Stimulated activated CD8-positive, alpha-beta memory T cell treated with anti-CD3 and anti-CD28 coated beads, Interleukin-4, amount 100 ng/mL, for 4 hours (primary cell): ENCODE results near the gene TUBA1B.

Experiments
- DNase-seq, 2 donors: peaks; one replicate each; pipeline ENCODE4 v3.0.0-alpha.2; 2020; ENCODE audit warnings: low read depth in 2 of 2, low spot score in 1 of 2

Gene TUBA1B

GRCh38 chr12:49091056-49091835, 39.9 kb downstream of the TUBA1B start:
- no peak for DNase-seq

GRCh38 chr12:49089821-49090773, 41.1 kb downstream of the TUBA1B start:
- no peak for DNase-seq

GRCh38 chr12:49088932-49089330, 42.3 kb downstream of the TUBA1B start:
- no peak for DNase-seq

- DNase-seq, result peak; percentile 38 to 49
Observed at GRCh38 chr12:49088150-49088931, 42.9 kb downstream of the TUBA1B start.

- DNase-seq, result no peak
Observed at GRCh38 chr12:49086116-49086515, 45.1 kb downstream of the TUBA1B start.

- DNase-seq, result no peak
Observed at GRCh38 chr12:49084438-49084837, 46.8 kb downstream of the TUBA1B start.

- DNase-seq, result no peak
Observed at GRCh38 chr12:49079793-49080192, 51.4 kb downstream of the TUBA1B start.
